Gastroesophageal sphincter (tissue), 3 donors: ENCODE data around the gene CYBRD1.

ENCODE experiments used
- CTCF ChIP-seq, 4 experiments: fragments of 200-600 bp in 2 of 4; fragments of 450-650 bp in 2 of 4; sonication (generic) in 1 of 4; IDR thresholded peaks; one replicate each; pipeline ENCODE4 v1.5.1; 2017 to 2019; ENCODE audit warnings: antibody characterized with exemption in 4 of 4, mild to moderate bottlenecking in 2 of 4, moderate library complexity in 2 of 4
- EP300 ChIP-seq: sonication (generic); formaldehyde crosslinking; IDR thresholded peaks from one replicate; pipeline ENCODE4 v1.6.1; 2017; ENCODE audit warnings: antibody characterized with exemption, mild to moderate bottlenecking
- POLR2A ChIP-seq, 2 donors: fragments of 450-650 bp; IDR thresholded peaks; one replicate each; pipeline ENCODE4 v1.6.1; 2017; ENCODE audit warnings: antibody characterized with exemption in 2 of 2, mild to moderate bottlenecking in 2 of 2, moderate library complexity in 1 of 2
- POLR2AphosphoS5 ChIP-seq: sonication (generic); formaldehyde crosslinking; IDR thresholded peaks from one replicate; pipeline ENCODE4 v1.6.1; 2017; ENCODE audit warnings: antibody characterized with exemption

GRCh38 chr2:171479154-171479814 is 43.0 kb upstream of the CYBRD1 start:
- no peak for TF ChIP-seq CTCF (IDR thresholded peaks at IDR 0.05)
- no peak for TF ChIP-seq POLR2A (IDR thresholded peaks at IDR 0.05)
- no peak for TF ChIP-seq EP300
- TF ChIP-seq POLR2AphosphoS5, result no peak
